Panc1 (cell line): ENCODE data around the gene TXNIP. TPM values are rescaled to one million over a fixed set of nuclear protein-coding genes. Genes with fewer than 3 reads are reported as not detected.
A peak's percentile ranks its signal among the peaks of the same experiment; 100 is the strongest.

Experiments
- ATAC-seq: fragments of 200-7000 bp; cut with Tn5 transposase; 2 replicates; pipeline ENCODE4 v1.9.1; 2020; ENCODE audit warnings: mild to moderate bottlenecking, moderate library complexity
- BruUV-seq: library from RNA; stranded (reverse); fragments of 400-500 nt; replicated peaks from 2 replicates; lab custom pipeline; 2021; lab: Mats Ljungman, UMichigan
- CTCF ChIA-PET: fragments of 300-600 bp; sonication (Branson Sonifier 250); formaldehyde crosslinking; loops from one replicate; lab custom pipeline; 2022; ENCODE audit warnings: antibody characterized with exemption; lab: Charles Lee
- POLR2A ChIA-PET: fragments of 300-600 bp; sonication (Branson Sonifier 250); formaldehyde crosslinking; loops from one replicate; lab custom pipeline; 2022; ENCODE audit warnings: antibody characterized with exemption; lab: Charles Lee
- DNase-seq: peaks from one replicate; pipeline ENCODE4 v3.0.0-alpha.2; 2010; ENCODE audit warnings: low read depth, low spot score
- H3K27ac ChIP-seq: 2 replicates; pipeline ENCODE4 v1.5.1; 2011; ENCODE audit warnings: mild to moderate bottlenecking, low read length, inconsistent platforms
- H3K27me3 ChIP-seq: fragments of 200-500 bp; sonication (Bioruptor generic); 2 replicates; pipeline ENCODE4 v1.6.0; 2014; ENCODE audit warnings: low read length, inconsistent platforms; ENCODE audit not compliant: control insufficient read depth, insufficient read depth
- H3K36me3 ChIP-seq: fragments of 200-500 bp; sonication (Bioruptor generic); 2 replicates; pipeline ENCODE4 v1.5.1; 2014; ENCODE audit warnings: inconsistent platforms, mild to moderate bottlenecking, low read length, moderate library complexity; ENCODE audit not compliant: control insufficient read depth, insufficient read depth
- H3K4me1 ChIP-seq: 2 replicates; pipeline ENCODE4 v1.5.1; 2011; ENCODE audit warnings: inconsistent platforms, mild to moderate bottlenecking, low read length, moderate library complexity; ENCODE audit not compliant: control insufficient read depth, insufficient read depth
- H3K4me3 ChIP-seq, 2 experiments: 2 replicates each; pipeline ENCODE4 v1.5.1; 2011 to 2012; ENCODE audit warnings: low read depth in 2 of 2, low read length in 2 of 2, mild to moderate bottlenecking in 2 of 2, inconsistent platforms in 1 of 2, moderate library complexity in 1 of 2
- H3K9me3 ChIP-seq: fragments of 200-500 bp; sonication (Bioruptor generic); 2 replicates; pipeline ENCODE4 v1.5.1; 2014; ENCODE audit warnings: low read depth, mild to moderate bottlenecking, inconsistent platforms, low read length, moderate library complexity; ENCODE audit not compliant: control insufficient read depth, insufficient read depth
- POLR2AphosphoS5 ChIP-seq: IDR thresholded peaks from 2 replicates; pipeline ENCODE4 v1.6.1; 2012; ENCODE audit warnings: mild to moderate bottlenecking, low read depth, low read length, moderate library complexity
- SIN3A ChIP-seq: IDR thresholded peaks from 2 replicates; pipeline ENCODE4 v1.6.1; 2012; ENCODE audit warnings: low read depth, mild to moderate bottlenecking, low read length, moderate library complexity, borderline replicate concordance; ENCODE audit not compliant: insufficient read depth
- TCF7L2 ChIP-seq: IDR thresholded peaks from 2 replicates; pipeline ENCODE4 v1.6.1; 2011; ENCODE audit warnings: mild to moderate bottlenecking, low read depth, low read length, inconsistent platforms
- in situ Hi-C: cut with HindIII; loops from 2 replicates; pipeline ENCODE4 v1.10.0; 2016; ENCODE audit warnings: low sequenced_read_pairs, low pct_unique_long_range_greater_than_20kb
- intact Hi-C: fragments of 100-400 bp; cut with micrococcal nuclease; formaldehyde crosslinking; loops from one replicate; pipeline ENCODE4 v1.10.0; 2022; ENCODE audit not compliant: unreplicated experiment
- total RNA-seq: library from RNA; stranded (reverse); gene quantifications from one replicate; pipeline ENCODE4 v1.2.1, GENCODE V29; 2021; ENCODE audit not compliant: unreplicated experiment
- TF ChIP-seq, protein P1 (sequence below), 2 experiments: IDR thresholded peaks; 2 replicates each; pipeline ENCODE4 v1.6.1; 2011 to 2012; ENCODE audit warnings: low read depth in 2 of 2, control low read depth in 1 of 2, low read length in 1 of 2, mild to moderate bottlenecking in 1 of 2, moderate library complexity in 1 of 2; ENCODE audit not compliant: insufficient read depth in 1 of 2
- TF ChIP-seq, protein P2 (sequence below): fragments of 450-650 bp; IDR thresholded peaks from 2 replicates; pipeline ENCODE4 v1.5.1; 2017; ENCODE audit warnings: mild to moderate bottlenecking

TXNIP gene
- total RNA-seq, 1 experiment from 2014 or later: 15.2 TPM

DNA sequence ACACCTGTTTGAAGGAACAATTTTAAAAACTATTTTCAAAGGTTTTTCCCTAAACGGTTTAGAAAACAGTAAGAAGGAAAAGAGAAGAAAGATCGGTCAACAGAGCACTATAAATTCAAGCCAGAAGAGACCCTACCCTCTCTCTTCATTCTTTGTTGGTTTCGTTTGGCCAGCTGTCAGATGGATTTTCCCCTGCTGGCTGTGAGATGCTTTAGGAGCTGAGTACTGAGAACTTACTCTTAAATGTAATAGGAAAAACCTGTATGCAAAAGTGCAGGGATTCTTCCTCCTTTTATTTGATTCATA is 1.3 kb upstream of the TXNIP start:
- Histone ChIP-seq H3K9me3 (no peaks in the 10 kb centered on the region), H3K27me3 (no peaks in the 10 kb centered on the region; the same call in 1 of the 2 replicates), H3K27ac (no peak overlapping the region), H3K36me3 (peaks cover 2% of the 10 kb centered on the region; the same call in 1 of the 2 replicates), H3K4me1 (peaks cover 16% of the 10 kb centered on the region), H3K4me3 (no peak overlapping the region)
- ATAC-seq (no peak), DNase-seq (no peak)
- TF ChIP-seq, protein P1, sequence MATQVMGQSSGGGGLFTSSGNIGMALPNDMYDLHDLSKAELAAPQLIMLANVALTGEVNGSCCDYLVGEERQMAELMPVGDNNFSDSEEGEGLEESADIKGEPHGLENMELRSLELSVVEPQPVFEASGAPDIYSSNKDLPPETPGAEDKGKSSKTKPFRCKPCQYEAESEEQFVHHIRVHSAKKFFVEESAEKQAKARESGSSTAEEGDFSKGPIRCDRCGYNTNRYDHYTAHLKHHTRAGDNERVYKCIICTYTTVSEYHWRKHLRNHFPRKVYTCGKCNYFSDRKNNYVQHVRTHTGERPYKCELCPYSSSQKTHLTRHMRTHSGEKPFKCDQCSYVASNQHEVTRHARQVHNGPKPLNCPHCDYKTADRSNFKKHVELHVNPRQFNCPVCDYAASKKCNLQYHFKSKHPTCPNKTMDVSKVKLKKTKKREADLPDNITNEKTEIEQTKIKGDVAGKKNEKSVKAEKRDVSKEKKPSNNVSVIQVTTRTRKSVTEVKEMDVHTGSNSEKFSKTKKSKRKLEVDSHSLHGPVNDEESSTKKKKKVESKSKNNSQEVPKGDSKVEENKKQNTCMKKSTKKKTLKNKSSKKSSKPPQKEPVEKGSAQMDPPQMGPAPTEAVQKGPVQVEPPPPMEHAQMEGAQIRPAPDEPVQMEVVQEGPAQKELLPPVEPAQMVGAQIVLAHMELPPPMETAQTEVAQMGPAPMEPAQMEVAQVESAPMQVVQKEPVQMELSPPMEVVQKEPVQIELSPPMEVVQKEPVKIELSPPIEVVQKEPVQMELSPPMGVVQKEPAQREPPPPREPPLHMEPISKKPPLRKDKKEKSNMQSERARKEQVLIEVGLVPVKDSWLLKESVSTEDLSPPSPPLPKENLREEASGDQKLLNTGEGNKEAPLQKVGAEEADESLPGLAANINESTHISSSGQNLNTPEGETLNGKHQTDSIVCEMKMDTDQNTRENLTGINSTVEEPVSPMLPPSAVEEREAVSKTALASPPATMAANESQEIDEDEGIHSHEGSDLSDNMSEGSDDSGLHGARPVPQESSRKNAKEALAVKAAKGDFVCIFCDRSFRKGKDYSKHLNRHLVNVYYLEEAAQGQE (IDR thresholded peaks at IDR 0.05; ENCODE audit: insufficient read depth in 1 of 2, low read depth in 2 of 2, low read length in 1 of 2): no peak
- TF ChIP-seq TCF7L2 (no peak), SIN3A (no peak), POLR2AphosphoS5 (no peak)
- TF ChIP-seq, protein P2, sequence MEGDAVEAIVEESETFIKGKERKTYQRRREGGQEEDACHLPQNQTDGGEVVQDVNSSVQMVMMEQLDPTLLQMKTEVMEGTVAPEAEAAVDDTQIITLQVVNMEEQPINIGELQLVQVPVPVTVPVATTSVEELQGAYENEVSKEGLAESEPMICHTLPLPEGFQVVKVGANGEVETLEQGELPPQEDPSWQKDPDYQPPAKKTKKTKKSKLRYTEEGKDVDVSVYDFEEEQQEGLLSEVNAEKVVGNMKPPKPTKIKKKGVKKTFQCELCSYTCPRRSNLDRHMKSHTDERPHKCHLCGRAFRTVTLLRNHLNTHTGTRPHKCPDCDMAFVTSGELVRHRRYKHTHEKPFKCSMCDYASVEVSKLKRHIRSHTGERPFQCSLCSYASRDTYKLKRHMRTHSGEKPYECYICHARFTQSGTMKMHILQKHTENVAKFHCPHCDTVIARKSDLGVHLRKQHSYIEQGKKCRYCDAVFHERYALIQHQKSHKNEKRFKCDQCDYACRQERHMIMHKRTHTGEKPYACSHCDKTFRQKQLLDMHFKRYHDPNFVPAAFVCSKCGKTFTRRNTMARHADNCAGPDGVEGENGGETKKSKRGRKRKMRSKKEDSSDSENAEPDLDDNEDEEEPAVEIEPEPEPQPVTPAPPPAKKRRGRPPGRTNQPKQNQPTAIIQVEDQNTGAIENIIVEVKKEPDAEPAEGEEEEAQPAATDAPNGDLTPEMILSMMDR: no peak
- intact Hi-C loops (no loop called here), in situ Hi-C loops (no loop called here)
- BruUV-seq: no TSS peak
- ChIA-PET POLR2A (no interaction called here), CTCF (interaction anchor here (0.6 kb wide), 1 partner anchor 24 kb away, joined by 4 read pairs; the partner anchor contains the start of gene HJV)

DNA sequence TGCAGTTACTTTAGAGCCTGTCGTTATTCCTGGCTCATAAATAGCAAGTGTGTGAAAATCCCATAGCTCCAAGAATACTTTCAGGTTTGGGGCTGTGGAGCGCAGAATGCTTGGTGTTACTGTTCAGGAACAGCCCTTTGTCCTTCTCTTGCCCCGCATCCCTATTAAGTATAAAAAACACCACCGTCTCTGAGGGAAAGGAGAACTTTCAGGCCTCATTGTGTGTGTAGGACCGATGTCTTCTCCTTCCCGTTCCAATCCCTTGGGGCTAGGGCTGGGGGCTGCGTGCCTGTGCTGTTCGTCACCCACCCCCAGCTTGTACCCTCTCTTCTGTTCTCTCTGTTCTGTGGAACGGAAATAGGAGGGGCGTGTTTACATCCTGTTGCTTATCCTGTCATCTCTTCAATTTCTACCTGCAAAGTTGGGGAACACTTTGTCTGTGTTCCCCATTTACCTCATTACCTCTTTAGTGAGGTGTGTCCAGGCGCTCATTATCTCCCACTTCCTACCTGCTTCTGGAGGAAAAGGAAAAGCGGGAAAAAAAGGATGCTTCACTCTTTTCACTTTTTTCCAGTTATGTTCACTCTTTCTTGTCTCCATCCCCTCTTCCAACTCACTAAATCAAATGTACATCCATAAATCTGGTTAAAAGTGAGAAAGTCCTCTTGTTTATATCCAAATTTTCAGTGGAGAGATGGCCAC is 788 bp upstream of the TXNIP start:
- no TSS peak for BruUV-seq
- ChIA-PET POLR2A (interaction anchor here (0.6 to 0.7 kb wide), 2 partner anchors 18 to 55 kb away, joined by 3 to 4 read pairs; no protein-coding TSS in a partner anchor), CTCF (interaction anchor here (1.6 kb wide), 1 partner anchor 10 kb away, joined by 5 read pairs; no protein-coding TSS in a partner anchor)
- ATAC-seq (peak; percentile 40), DNase-seq (no peak)
- Histone ChIP-seq H3K36me3 (peaks cover 2% of the 10 kb centered on the region; the same call in 1 of the 2 replicates), H3K27ac (peak overlapping the region; percentile 84), H3K27me3 (no peaks in the 10 kb centered on the region; the same call in 1 of the 2 replicates), H3K9me3 (no peaks in the 10 kb centered on the region), H3K4me1 (peaks cover 16% of the 10 kb centered on the region), H3K4me3 (peak overlapping the region; percentile 61 to 73)
- TF ChIP-seq POLR2AphosphoS5: no peak
- TF ChIP-seq, protein P1 (IDR thresholded peaks at IDR 0.05; ENCODE audit: insufficient read depth in 1 of 2, low read depth in 2 of 2, low read length in 1 of 2): no peak
- intact Hi-C loops (no loop called here), in situ Hi-C loops (no loop called here)
